Loucy (cell line): Measurements from ENCODE around the gene FAM181B.

ENCODE experiments used
- EZH2phosphoT487 ChIP-seq: fragments of 200-600 bp; IDR thresholded peaks from 2 replicates; pipeline ENCODE4 v1.6.1; 2018; ENCODE audit warnings: antibody characterized with exemption, mild to moderate bottlenecking, moderate library complexity, borderline replicate concordance
- TF ChIP-seq, protein P1 (sequence below): fragments of 200-600 bp; sonication (generic); conservative IDR thresholded peaks from 2 replicates; pipeline ENCODE4 v1.5.1; 2014; ENCODE audit warnings: mild to moderate bottlenecking, antibody characterized with exemption, low read length

- TF ChIP-seq, protein P1, sequence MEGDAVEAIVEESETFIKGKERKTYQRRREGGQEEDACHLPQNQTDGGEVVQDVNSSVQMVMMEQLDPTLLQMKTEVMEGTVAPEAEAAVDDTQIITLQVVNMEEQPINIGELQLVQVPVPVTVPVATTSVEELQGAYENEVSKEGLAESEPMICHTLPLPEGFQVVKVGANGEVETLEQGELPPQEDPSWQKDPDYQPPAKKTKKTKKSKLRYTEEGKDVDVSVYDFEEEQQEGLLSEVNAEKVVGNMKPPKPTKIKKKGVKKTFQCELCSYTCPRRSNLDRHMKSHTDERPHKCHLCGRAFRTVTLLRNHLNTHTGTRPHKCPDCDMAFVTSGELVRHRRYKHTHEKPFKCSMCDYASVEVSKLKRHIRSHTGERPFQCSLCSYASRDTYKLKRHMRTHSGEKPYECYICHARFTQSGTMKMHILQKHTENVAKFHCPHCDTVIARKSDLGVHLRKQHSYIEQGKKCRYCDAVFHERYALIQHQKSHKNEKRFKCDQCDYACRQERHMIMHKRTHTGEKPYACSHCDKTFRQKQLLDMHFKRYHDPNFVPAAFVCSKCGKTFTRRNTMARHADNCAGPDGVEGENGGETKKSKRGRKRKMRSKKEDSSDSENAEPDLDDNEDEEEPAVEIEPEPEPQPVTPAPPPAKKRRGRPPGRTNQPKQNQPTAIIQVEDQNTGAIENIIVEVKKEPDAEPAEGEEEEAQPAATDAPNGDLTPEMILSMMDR = no peak
- no peak for TF ChIP-seq EZH2phosphoT487
Observed at GRCh38 chr11:82722231-82722630, 11.4 kb downstream of the FAM181B start.
